GM12878 (cell line): ENCODE measurements around the gene CHD6. TPM values are rescaled to one million over a fixed set of nuclear protein-coding genes. Genes with fewer than 3 reads are reported as not detected.

ENCODE experiments used
- CBX3 ChIP-seq: fragments of 200-600 bp; sonication (generic); IDR thresholded peaks from 2 replicates; pipeline ENCODE4 v1.6.1; 2016; ENCODE audit warnings: low read depth, borderline replicate concordance
- CEBPZ ChIP-seq: fragments of 150-350 bp; IDR thresholded peaks from 2 replicates; pipeline ENCODE4 v1.6.1; 2016; ENCODE audit warnings: low read depth, low read length
- CHD1 ChIP-seq: IDR thresholded peaks from 2 replicates; pipeline ENCODE4 v1.6.1; 2012; ENCODE audit warnings: low read depth, low read length, improper control_type of control experiment
- CHD4 ChIP-seq: fragments of 200-600 bp; sonication (generic); IDR thresholded peaks from 2 replicates; pipeline ENCODE4 v1.6.1; 2016; ENCODE audit warnings: mild to moderate bottlenecking
- EP300 ChIP-seq, 2 experiments: fragments of 150-350 bp in 1 of 2; IDR thresholded peaks; 2 replicates each; pipeline ENCODE4 v1.6.1; 2011 to 2012; ENCODE audit warnings: low read depth in 2 of 2, low read length in 2 of 2, borderline replicate concordance in 1 of 2, improper control_type of control experiment in 1 of 2, inconsistent platforms in 1 of 2; ENCODE audit not compliant: control insufficient read depth in 1 of 2
- JUND ChIP-seq: IDR thresholded peaks from 2 replicates; pipeline ENCODE4 v1.6.1; 2012; ENCODE audit warnings: low read depth, mild to moderate bottlenecking, low read length, improper control_type of control experiment, moderate library complexity
- KAT2A ChIP-seq: conservative IDR thresholded peaks from 2 replicates; pipeline ENCODE4 v1.6.1; 2011; ENCODE audit warnings: low read depth, low read length; ENCODE audit not compliant: control insufficient read depth
- KDM1A ChIP-seq: fragments of 200-600 bp; sonication (generic); IDR thresholded peaks from 2 replicates; pipeline ENCODE4 v1.6.1; 2016; ENCODE audit warnings: borderline replicate concordance
- MEF2B ChIP-seq: fragments of 450-650 bp; IDR thresholded peaks from 2 replicates; pipeline ENCODE4 v1.6.1; 2018; ENCODE audit warnings: mild to moderate bottlenecking, moderate library complexity; ENCODE audit not compliant: partially characterized antibody, poor library complexity, severe bottlenecking
- NR2C2 ChIP-seq: IDR thresholded peaks from 2 replicates; pipeline ENCODE4 v1.6.1; 2011; ENCODE audit warnings: borderline replicate concordance, low read depth; ENCODE audit not compliant: control insufficient read depth, insufficient read length
- RUNX3 ChIP-seq: IDR thresholded peaks from 2 replicates; pipeline ENCODE4 v1.6.1; 2012; ENCODE audit warnings: low read length, inconsistent platforms
- SIN3A ChIP-seq: IDR thresholded peaks from 2 replicates; pipeline ENCODE4 v1.6.1; 2012; ENCODE audit warnings: low read depth, low read length, improper control_type of control experiment
- USF1 ChIP-seq: IDR thresholded peaks from 2 replicates; pipeline ENCODE4 v1.6.1; 2011; ENCODE audit warnings: borderline replicate concordance, low read depth, mild to moderate bottlenecking, moderate library complexity, mixed read lengths, low read length; ENCODE audit not compliant: insufficient read depth; ENCODE audit errors: extremely low read length
- YY1 ChIP-seq: IDR thresholded peaks from 2 replicates; pipeline ENCODE4 v1.6.1; 2011; ENCODE audit warnings: low read depth, mild to moderate bottlenecking, low read length
- ZBTB4 ChIP-seq: fragments of 450-650 bp; formaldehyde crosslinking; IDR thresholded peaks from 2 replicates; pipeline ENCODE4 v1.4.0; 2022; ENCODE audit warnings: mild to moderate bottlenecking, moderate library complexity
- polyA plus RNA-seq, 11 experiments: library from polyadenylated mRNA; depleted of rRNA in 4 of 11; unstranded in 6 of 11; stranded (reverse) in 5 of 11; fragments of >200 nt; fragmentation: Nextera tagmentation in 4 of 11; fragmentation: Illumina TruSeq in 1 of 11; extraction: Ambion mirVana in 4 of 11; extraction: Trizol in 1 of 11; gene quantifications; 1 replicate in 1 of 11; 2 replicates in 10 of 11; pipeline versions ENCODE4 v1.2.1 to v1.2.3, GENCODE V29; 2011 to 2016; ENCODE audit warnings: inconsistent platforms in 2 of 11, missing spikeins in 2 of 11, low read depth in 1 of 11
- total RNA-seq, 4 experiments: library from RNA; depleted of rRNA in 3 of 4; stranded (reverse); fragments of >200 nt in 3 of 4; fragmentation: Illumina TruSeq in 1 of 4; extraction: Trizol in 1 of 4; gene quantifications; 2 replicates each; pipeline versions ENCODE4 v1.2.1 to v1.2.3, GENCODE V29; 2013 to 2021
- TF ChIP-seq, protein P1 (sequence below): IDR thresholded peaks from 2 replicates; pipeline ENCODE4 v1.6.1; 2011; ENCODE audit warnings: borderline replicate concordance, low read depth, mild to moderate bottlenecking, moderate library complexity, low read length; ENCODE audit not compliant: insufficient read depth, poor library complexity, severe bottlenecking
- TF ChIP-seq, protein P2 (sequence below): fragments of 450-650 bp; IDR thresholded peaks from 2 replicates; pipeline ENCODE4 v1.6.1; 2016; ENCODE audit warnings: mild to moderate bottlenecking

Gene CHD6
- total and polyA plus RNA-seq, 10 of the 15 experiments (the other 5 are each of a cell fraction or from before 2014, with no cell fraction given): 4.3 to 25.5 (median 17.1) TPM

DNA sequence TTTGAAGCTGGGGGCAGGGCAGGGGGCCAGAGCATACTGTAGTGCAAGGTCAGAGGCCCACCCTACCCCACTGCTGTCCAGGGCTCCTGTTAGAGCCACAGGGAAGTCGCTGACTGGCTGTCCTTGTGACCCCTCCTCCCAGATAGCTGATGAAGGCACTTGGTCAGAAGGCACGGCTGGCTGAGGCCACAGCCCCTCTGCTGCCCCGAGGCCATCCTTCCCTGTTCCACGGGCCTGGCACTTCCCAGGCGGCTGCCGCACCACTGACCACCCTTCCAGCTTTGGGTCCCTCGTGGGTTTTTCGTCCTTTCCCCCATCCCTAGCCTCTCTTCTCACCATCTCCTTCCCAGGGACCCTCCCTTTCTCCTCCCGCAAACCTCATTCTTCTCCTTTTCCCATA is 242.3 kb downstream of the CHD6 start (continued):
- TF ChIP-seq CEBPZ (no peak), CHD4 (no peak), YY1 (no peak), MEF2B (no peak), USF1 (no peak), CBX3 (no peak), CHD1 (no peak), SIN3A (no peak), EP300 (IDR thresholded peaks at IDR 0.05; ENCODE audit: borderline replicate concordance in 1 of 2, control insufficient read depth in 1 of 2, low read depth in 2 of 2, low read length in 2 of 2) (no peak), JUND (no peak), KDM1A (no peak), ZBTB4 (CRISPR knock-in tag) (no peak), KAT2A (no peak), RUNX3 (no peak), NR2C2 (no peak)
- TF ChIP-seq, protein P1, sequence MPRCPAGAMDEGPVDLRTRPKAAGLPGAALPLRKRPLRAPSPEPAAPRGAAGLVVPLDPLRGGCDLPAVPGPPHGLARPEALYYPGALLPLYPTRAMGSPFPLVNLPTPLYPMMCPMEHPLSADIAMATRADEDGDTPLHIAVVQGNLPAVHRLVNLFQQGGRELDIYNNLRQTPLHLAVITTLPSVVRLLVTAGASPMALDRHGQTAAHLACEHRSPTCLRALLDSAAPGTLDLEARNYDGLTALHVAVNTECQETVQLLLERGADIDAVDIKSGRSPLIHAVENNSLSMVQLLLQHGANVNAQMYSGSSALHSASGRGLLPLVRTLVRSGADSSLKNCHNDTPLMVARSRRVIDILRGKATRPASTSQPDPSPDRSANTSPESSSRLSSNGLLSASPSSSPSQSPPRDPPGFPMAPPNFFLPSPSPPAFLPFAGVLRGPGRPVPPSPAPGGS: no peak
- TF ChIP-seq, protein P2, sequence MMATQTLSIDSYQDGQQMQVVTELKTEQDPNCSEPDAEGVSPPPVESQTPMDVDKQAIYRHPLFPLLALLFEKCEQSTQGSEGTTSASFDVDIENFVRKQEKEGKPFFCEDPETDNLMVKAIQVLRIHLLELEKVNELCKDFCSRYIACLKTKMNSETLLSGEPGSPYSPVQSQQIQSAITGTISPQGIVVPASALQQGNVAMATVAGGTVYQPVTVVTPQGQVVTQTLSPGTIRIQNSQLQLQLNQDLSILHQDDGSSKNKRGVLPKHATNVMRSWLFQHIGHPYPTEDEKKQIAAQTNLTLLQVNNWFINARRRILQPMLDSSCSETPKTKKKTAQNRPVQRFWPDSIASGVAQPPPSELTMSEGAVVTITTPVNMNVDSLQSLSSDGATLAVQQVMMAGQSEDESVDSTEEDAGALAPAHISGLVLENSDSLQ: no peak
